AG09319 (cell line): ENCODE data around the gene ACBD5.
"Not testable (repeated sequence)": the region's sequence is repeated elsewhere in the genome, so short reads cannot be mapped to it uniquely, and the experiment has no call there.

Experiments
- DNase-seq: peaks from one replicate; pipeline ENCODE4 v3.0.0-alpha.2; 2010; ENCODE audit warnings: low read depth; ENCODE audit errors: extremely low read depth
- CTCF ChIP-seq: IDR thresholded peaks from 2 replicates; pipeline ENCODE4 v1.5.1; 2011; ENCODE audit warnings: low read depth, mild to moderate bottlenecking, inconsistent platforms, low read length, moderate library complexity

The ACBD5 gene

GRCh38 chr10:27245836-27246235, 5.2 kb upstream of the ACBD5 start:
- TF ChIP-seq CTCF = no peak
- no peak for DNase-seq

- no peak for TF ChIP-seq CTCF
- no peak for DNase-seq
These were observed 4.4 kb upstream of the ACBD5 start for GRCh38 chr10:27244976-27245375.

GRCh38 chr10:27242951-27243551, 2.5 kb upstream of the ACBD5 start:
- TF ChIP-seq CTCF = no peak
- DNase-seq = no peak

GRCh38 chr10:27242473-27242950, 1.9 kb upstream of the ACBD5 start:
- no peak for DNase-seq
- TF ChIP-seq CTCF = no peak

GRCh38 chr10:27241652-27242472, 1.3 kb upstream of the ACBD5 start:
- peak; percentile 85 for DNase-seq
- peak; percentile 14; the same call in 1 of the 2 replicates for TF ChIP-seq CTCF

- no peak for TF ChIP-seq CTCF
- no peak for DNase-seq
These were observed 534 bp upstream of the ACBD5 start for GRCh38 chr10:27241010-27241651.

GRCh38 chr10:27237531-27237930, 3.1 kb downstream of the ACBD5 start:
- not testable (repeated sequence) for DNase-seq

- not testable (repeated sequence) for DNase-seq
These were observed 3.9 kb downstream of the ACBD5 start for GRCh38 chr10:27236589-27237128.
